ENCODE measurements around the gene OPTC.

- TF ChIP-seq CTCF (IDR thresholded peaks at IDR 0.05) (no peak), POLR2A (IDR thresholded peaks at IDR 0.05) (no peak)
Observed at GRCh38 chr1:203473781-203474305, 20.1 kb upstream of the OPTC start.
